WTC11 (cell line): ENCODE results near the gene EEIG2. TPM values are rescaled to one million over a fixed set of nuclear protein-coding genes. Genes with fewer than 3 reads are reported as not detected.

ENCODE experiments used
- ATAC-seq: fragments of 200-7000 bp; cut with Tn5 transposase; 2 replicates; pipeline ENCODE4 v1.10.0; 2021; ENCODE audit warnings: mild to moderate bottlenecking, moderate library complexity
- CTCF ChIA-PET: fragments of 300-600 bp; sonication (Branson Sonifier 250); formaldehyde crosslinking; loops from one replicate; lab custom pipeline; 2021; ENCODE audit warnings: antibody characterized with exemption; lab: Charles Lee
- POLR2A ChIA-PET: fragments of 350-600 bp; sonication (Branson Sonifier 250); formaldehyde crosslinking; loops from one replicate; lab custom pipeline; 2021; ENCODE audit warnings: antibody characterized with exemption; lab: Charles Lee
- DNase-seq: peaks from one replicate; pipeline ENCODE4 v3.0.0; 2021; ENCODE audit warnings: low spot score
- H3K27ac Mint-ChIP-seq: 2 replicates; pipeline ENCODE4 v1.8.0; 2021; ENCODE audit warnings: mixed read lengths
- H3K27me3 Mint-ChIP-seq: 2 replicates; pipeline ENCODE4 v1.8.0; 2021; ENCODE audit warnings: low read depth, mild to moderate bottlenecking, moderate library complexity, mixed read lengths
- H3K36me3 Mint-ChIP-seq: 2 replicates; pipeline ENCODE4 v1.8.0; 2021; ENCODE audit warnings: mixed read lengths
- H3K4me1 Mint-ChIP-seq: 2 replicates; pipeline ENCODE4 v1.8.0; 2022; ENCODE audit warnings: mixed read lengths
- H3K4me3 Mint-ChIP-seq: 2 replicates; pipeline ENCODE4 v1.8.0; 2021; ENCODE audit warnings: mild to moderate bottlenecking, moderate library complexity, mixed read lengths
- H3K9me3 Mint-ChIP-seq: 2 replicates; pipeline ENCODE4 v1.8.0; 2021; ENCODE audit warnings: mixed read lengths
- ATF1 ChIP-seq: sonication (generic); formaldehyde crosslinking; IDR thresholded peaks from 2 replicates; pipeline ENCODE4 v1.8.1; 2023; ENCODE audit warnings: mild to moderate bottlenecking, moderate library complexity, missing genetic modification reagents
- E2F4 ChIP-seq: sonication (generic); formaldehyde crosslinking; IDR thresholded peaks from 2 replicates; pipeline ENCODE4 v1.8.1; 2022; ENCODE audit warnings: low read depth, mild to moderate bottlenecking, moderate library complexity, missing genetic modification reagents, borderline replicate concordance
- EMX1 ChIP-seq: fragments of 250-450 bp; sonication (Bioruptor Pico); IDR thresholded peaks from 2 replicates; pipeline ENCODE4 v1.8.0; 2021; ENCODE audit warnings: mild to moderate bottlenecking
- FOXK1 ChIP-seq: sonication (generic); formaldehyde crosslinking; IDR thresholded peaks from 2 replicates; pipeline ENCODE4 v1.8.0; 2022; ENCODE audit warnings: mild to moderate bottlenecking, moderate library complexity, missing genetic modification reagents
- HMGA2 ChIP-seq: fragments of 250-450 bp; sonication (Bioruptor Pico); IDR thresholded peaks from 2 replicates; pipeline ENCODE4 v1.4.0; 2021; ENCODE audit warnings: mild to moderate bottlenecking, moderate library complexity
- NFATC4 ChIP-seq: fragments of 250-450 bp; sonication (Bioruptor Pico); IDR thresholded peaks from 2 replicates; pipeline ENCODE4 v1.9.0; 2021; ENCODE audit warnings: mild to moderate bottlenecking
- NFYB ChIP-seq: sonication (generic); formaldehyde crosslinking; conservative IDR thresholded peaks from 2 replicates; pipeline ENCODE4 v1.8.0; 2022; ENCODE audit warnings: low read depth, missing genetic modification reagents
- OVOL2 ChIP-seq: fragments of 250-450 bp; sonication (Bioruptor Pico); IDR thresholded peaks from 2 replicates; pipeline ENCODE4 v1.9.0; 2021; ENCODE audit warnings: mild to moderate bottlenecking, borderline replicate concordance
- TP53 ChIP-seq: sonication (generic); formaldehyde crosslinking; IDR thresholded peaks from 2 replicates; pipeline ENCODE4 v1.8.1; 2023; ENCODE audit warnings: mild to moderate bottlenecking, missing genetic modification reagents
- ZMAT4 ChIP-seq: fragments of 250-450 bp; sonication (Bioruptor Pico); IDR thresholded peaks from 2 replicates; pipeline ENCODE4 v1.9.0; 2021; ENCODE audit warnings: mild to moderate bottlenecking
- ZNF232 ChIP-seq: sonication (generic); formaldehyde crosslinking; IDR thresholded peaks from 2 replicates; pipeline ENCODE4 v1.8.0; 2022; ENCODE audit warnings: mild to moderate bottlenecking, missing genetic modification reagents
- ZNF281 ChIP-seq: sonication (generic); formaldehyde crosslinking; IDR thresholded peaks from 2 replicates; pipeline ENCODE4 v1.8.0; 2023; ENCODE audit warnings: mild to moderate bottlenecking, missing genetic modification reagents
- ZNF317 ChIP-seq: sonication (generic); formaldehyde crosslinking; IDR thresholded peaks from 2 replicates; pipeline ENCODE4 v1.8.1; 2023; ENCODE audit warnings: low read depth, mild to moderate bottlenecking, moderate library complexity, missing genetic modification reagents, borderline replicate concordance
- ZSCAN18 ChIP-seq: fragments of 250-450 bp; sonication (Bioruptor Pico); IDR thresholded peaks from 2 replicates; pipeline ENCODE4 v2.1.2; 2022; ENCODE audit warnings: mild to moderate bottlenecking, moderate library complexity
- total RNA-seq: library from RNA; stranded (reverse); gene quantifications from 3 replicates; pipeline ENCODE4 v1.2.3, GENCODE V29; 2021
- TF ChIP-seq, protein P1 (sequence below): sonication (generic); formaldehyde crosslinking; IDR thresholded peaks from 2 replicates; pipeline ENCODE4 v1.8.0; 2022; ENCODE audit warnings: mild to moderate bottlenecking, missing genetic modification reagents
- TF ChIP-seq, protein P2 (sequence below): sonication (generic); formaldehyde crosslinking; IDR thresholded peaks from 2 replicates; pipeline ENCODE4 v1.8.1; 2022; ENCODE audit warnings: low read depth, missing genetic modification reagents, borderline replicate concordance
- TF ChIP-seq, protein P3 (sequence below): fragments of 250-450 bp; sonication (Bioruptor Pico); IDR thresholded peaks from 2 replicates; pipeline ENCODE4 v1.9.0; 2021; ENCODE audit warnings: mild to moderate bottlenecking
- TF ChIP-seq, protein P4 (sequence below): sonication (generic); formaldehyde crosslinking; IDR thresholded peaks from 2 replicates; pipeline ENCODE4 v1.8.1; 2023; ENCODE audit warnings: mild to moderate bottlenecking, missing genetic modification reagents

EEIG2 gene
- total RNA-seq, 1 experiment from 2014 or later = 65.7 TPM

DNA sequence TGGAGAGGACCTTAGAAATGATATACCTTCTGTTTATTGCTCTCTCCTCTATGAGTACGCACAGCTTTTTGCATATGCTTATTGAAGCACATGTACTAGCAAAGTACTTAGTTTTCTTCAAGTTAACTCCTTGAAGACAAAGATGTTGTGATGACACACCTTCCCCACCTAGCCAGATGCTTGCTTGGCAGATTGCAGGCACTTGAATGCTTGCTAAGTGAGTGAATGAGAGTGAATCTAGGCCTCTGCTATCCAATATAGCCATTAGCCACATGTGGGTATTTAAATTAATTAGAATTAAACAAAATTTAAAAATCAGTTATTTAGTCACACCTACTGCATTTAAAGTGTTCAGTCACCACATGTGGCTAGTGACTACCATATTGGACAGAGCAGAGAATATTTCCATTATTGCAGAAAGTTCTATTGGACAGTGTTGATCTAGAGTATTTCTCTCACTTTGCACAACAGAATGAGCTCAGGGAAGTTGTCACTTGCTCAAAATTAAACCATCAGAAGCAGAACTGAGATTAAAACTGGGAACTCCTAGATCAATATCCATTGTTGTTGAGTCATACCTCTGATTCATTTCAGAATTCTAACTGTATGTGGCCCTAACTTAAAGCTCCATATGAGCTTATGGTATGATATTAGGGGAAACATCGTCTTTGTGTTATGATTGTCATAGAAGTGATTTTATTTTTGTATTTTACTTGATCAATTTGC is 8.6 kb upstream of the EEIG2 start:
- Mint-ChIP-seq H3K27ac (no peak overlapping the region), H3K4me3 (no peak overlapping the region), H3K27me3 (no peaks in the 10 kb centered on the region; the same call in 1 of the 2 replicates), H3K4me1 (peaks cover 22% of the 10 kb centered on the region), H3K9me3 (peaks cover 2% of the 10 kb centered on the region; the same call in 1 of the 2 replicates), H3K36me3 (peaks cover 5% of the 10 kb centered on the region)
- no peak for DNase-seq
- ChIA-PET CTCF (interaction anchor here (2.2 kb wide), 1 partner anchor 9 kb away, joined by 16 read pairs; the partner anchor contains the start of gene EEIG2), POLR2A (interaction anchor here (0.5 to 1.0 kb wide), 2 partner anchors 9 to 397 kb away, joined by 3 to 4 read pairs; partner anchors contain the start of gene EEIG2)
- TF ChIP-seq NFATC4 (no peak), E2F4 (CRISPR knock-in tag) (no peak), ZNF317 (CRISPR knock-in tag) (no peak), ATF1 (no peak), HMGA2 (no peak), TP53 (no peak), ZSCAN18 (CRISPR knock-in tag) (no peak), ZNF281 (CRISPR knock-in tag) (no peak), OVOL2 (CRISPR knock-in tag) (no peak)
- TF ChIP-seq, protein P1, sequence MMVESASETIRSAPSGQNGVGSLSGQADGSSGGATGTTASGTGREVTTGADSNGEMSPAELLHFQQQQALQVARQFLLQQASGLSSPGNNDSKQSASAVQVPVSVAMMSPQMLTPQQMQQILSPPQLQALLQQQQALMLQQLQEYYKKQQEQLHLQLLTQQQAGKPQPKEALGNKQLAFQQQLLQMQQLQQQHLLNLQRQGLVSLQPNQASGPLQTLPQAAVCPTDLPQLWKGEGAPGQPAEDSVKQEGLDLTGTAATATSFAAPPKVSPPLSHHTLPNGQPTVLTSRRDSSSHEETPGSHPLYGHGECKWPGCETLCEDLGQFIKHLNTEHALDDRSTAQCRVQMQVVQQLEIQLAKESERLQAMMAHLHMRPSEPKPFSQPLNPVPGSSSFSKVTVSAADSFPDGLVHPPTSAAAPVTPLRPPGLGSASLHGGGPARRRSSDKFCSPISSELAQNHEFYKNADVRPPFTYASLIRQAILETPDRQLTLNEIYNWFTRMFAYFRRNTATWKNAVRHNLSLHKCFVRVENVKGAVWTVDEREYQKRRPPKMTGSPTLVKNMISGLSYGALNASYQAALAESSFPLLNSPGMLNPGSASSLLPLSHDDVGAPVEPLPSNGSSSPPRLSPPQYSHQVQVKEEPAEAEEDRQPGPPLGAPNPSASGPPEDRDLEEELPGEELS (CRISPR knock-in tag) = no peak
- TF ChIP-seq, protein P2, sequence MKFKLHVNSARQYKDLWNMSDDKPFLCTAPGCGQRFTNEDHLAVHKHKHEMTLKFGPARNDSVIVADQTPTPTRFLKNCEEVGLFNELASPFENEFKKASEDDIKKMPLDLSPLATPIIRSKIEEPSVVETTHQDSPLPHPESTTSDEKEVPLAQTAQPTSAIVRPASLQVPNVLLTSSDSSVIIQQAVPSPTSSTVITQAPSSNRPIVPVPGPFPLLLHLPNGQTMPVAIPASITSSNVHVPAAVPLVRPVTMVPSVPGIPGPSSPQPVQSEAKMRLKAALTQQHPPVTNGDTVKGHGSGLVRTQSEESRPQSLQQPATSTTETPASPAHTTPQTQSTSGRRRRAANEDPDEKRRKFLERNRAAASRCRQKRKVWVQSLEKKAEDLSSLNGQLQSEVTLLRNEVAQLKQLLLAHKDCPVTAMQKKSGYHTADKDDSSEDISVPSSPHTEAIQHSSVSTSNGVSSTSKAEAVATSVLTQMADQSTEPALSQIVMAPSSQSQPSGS (CRISPR knock-in tag) = no peak
- ATAC-seq = no peak

GRCh38 chr1:108553905-108554304 is 6.0 kb upstream of the EEIG2 start:
- Mint-ChIP-seq H3K27ac (no peak overlapping the region), H3K36me3 (no peaks in the 10 kb centered on the region), H3K4me1 (peaks cover 20% of the 10 kb centered on the region), H3K27me3 (no peaks in the 10 kb centered on the region), H3K9me3 (no peaks in the 10 kb centered on the region), H3K4me3 (no peak overlapping the region)
- CTCF ChIA-PET = no interaction called here
- ATAC-seq (no peak), DNase-seq (no peak)
- POLR2A ChIA-PET = no interaction called here
- no peak for TF ChIP-seq FOXK1
- TF ChIP-seq, protein P3, sequence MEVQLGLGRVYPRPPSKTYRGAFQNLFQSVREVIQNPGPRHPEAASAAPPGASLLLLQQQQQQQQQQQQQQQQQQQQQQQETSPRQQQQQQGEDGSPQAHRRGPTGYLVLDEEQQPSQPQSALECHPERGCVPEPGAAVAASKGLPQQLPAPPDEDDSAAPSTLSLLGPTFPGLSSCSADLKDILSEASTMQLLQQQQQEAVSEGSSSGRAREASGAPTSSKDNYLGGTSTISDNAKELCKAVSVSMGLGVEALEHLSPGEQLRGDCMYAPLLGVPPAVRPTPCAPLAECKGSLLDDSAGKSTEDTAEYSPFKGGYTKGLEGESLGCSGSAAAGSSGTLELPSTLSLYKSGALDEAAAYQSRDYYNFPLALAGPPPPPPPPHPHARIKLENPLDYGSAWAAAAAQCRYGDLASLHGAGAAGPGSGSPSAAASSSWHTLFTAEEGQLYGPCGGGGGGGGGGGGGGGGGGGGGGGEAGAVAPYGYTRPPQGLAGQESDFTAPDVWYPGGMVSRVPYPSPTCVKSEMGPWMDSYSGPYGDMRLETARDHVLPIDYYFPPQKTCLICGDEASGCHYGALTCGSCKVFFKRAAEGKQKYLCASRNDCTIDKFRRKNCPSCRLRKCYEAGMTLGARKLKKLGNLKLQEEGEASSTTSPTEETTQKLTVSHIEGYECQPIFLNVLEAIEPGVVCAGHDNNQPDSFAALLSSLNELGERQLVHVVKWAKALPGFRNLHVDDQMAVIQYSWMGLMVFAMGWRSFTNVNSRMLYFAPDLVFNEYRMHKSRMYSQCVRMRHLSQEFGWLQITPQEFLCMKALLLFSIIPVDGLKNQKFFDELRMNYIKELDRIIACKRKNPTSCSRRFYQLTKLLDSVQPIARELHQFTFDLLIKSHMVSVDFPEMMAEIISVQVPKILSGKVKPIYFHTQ = no peak
- no peak for TF ChIP-seq ZSCAN18 (CRISPR knock-in tag)
- no peak for TF ChIP-seq ZMAT4 (CRISPR knock-in tag)
- no peak for TF ChIP-seq EMX1 (CRISPR knock-in tag)
- TF ChIP-seq ZNF232 = no peak
- TF ChIP-seq, protein P4, sequence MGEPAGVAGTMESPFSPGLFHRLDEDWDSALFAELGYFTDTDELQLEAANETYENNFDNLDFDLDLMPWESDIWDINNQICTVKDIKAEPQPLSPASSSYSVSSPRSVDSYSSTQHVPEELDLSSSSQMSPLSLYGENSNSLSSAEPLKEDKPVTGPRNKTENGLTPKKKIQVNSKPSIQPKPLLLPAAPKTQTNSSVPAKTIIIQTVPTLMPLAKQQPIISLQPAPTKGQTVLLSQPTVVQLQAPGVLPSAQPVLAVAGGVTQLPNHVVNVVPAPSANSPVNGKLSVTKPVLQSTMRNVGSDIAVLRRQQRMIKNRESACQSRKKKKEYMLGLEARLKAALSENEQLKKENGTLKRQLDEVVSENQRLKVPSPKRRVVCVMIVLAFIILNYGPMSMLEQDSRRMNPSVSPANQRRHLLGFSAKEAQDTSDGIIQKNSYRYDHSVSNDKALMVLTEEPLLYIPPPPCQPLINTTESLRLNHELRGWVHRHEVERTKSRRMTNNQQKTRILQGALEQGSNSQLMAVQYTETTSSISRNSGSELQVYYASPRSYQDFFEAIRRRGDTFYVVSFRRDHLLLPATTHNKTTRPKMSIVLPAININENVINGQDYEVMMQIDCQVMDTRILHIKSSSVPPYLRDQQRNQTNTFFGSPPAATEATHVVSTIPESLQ (CRISPR knock-in tag) = no peak
- no peak for TF ChIP-seq NFYB (CRISPR knock-in tag)
